ENCODE results near the gene MIA2.
"Not testable (repeated sequence)": the region's sequence is repeated elsewhere in the genome, so short reads cannot be mapped to it uniquely, and the experiment has no call there.

MIA2 gene

GRCh38 chr14:39267608-39268005 is 33.9 kb downstream of the MIA2 start:
- no peak for DNase-seq (ENCODE audit: low read depth)

- no peak for DNase-seq (ENCODE audit: low read depth)
Measured at GRCh38 chr14:39268393-39268792, 34.7 kb downstream of the MIA2 start.

GRCh38 chr14:39272918-39273317 is 39.2 kb downstream of the MIA2 start:
- DNase-seq (ENCODE audit: low read depth) = no peak

GRCh38 chr14:39275395-39275794 is 41.7 kb downstream of the MIA2 start:
- no peak for DNase-seq (ENCODE audit: low read depth)

GRCh38 chr14:39276005-39276404 is 42.3 kb downstream of the MIA2 start:
- DNase-seq (ENCODE audit: low read depth) = no peak

- no peak for DNase-seq (ENCODE audit: low read depth)
Measured at GRCh38 chr14:39276579-39277114, 42.9 kb downstream of the MIA2 start.

GRCh38 chr14:39279515-39279914 is 45.8 kb downstream of the MIA2 start:
- DNase-seq (ENCODE audit: low read depth) = no peak

- DNase-seq (ENCODE audit: low read depth) = not testable (repeated sequence)
Measured at GRCh38 chr14:39280678-39281077, 47.0 kb downstream of the MIA2 start.

GRCh38 chr14:39289523-39289922 is 55.8 kb downstream of the MIA2 start:
- DNase-seq (ENCODE audit: low read depth) = no peak

- no peak for DNase-seq (ENCODE audit: low read depth)
Measured at GRCh38 chr14:39291701-39292100, 58.0 kb downstream of the MIA2 start.

- no peak for DNase-seq (ENCODE audit: low read depth)
Measured at GRCh38 chr14:39293629-39294028, 59.9 kb downstream of the MIA2 start.

- DNase-seq (ENCODE audit: low read depth) = not testable (repeated sequence)
Measured at GRCh38 chr14:39300389-39300788, 66.7 kb downstream of the MIA2 start.

GRCh38 chr14:39302124-39302810 is 68.6 kb downstream of the MIA2 start:
- DNase-seq (ENCODE audit: low read depth) = no peak

- DNase-seq (ENCODE audit: low read depth) = no peak
Measured at GRCh38 chr14:39303115-39303514, 69.4 kb downstream of the MIA2 start.

- no peak for DNase-seq (ENCODE audit: low read depth)
Measured at GRCh38 chr14:39307815-39308214, 74.1 kb downstream of the MIA2 start.

GRCh38 chr14:39310051-39310450 is 76.3 kb downstream of the MIA2 start:
- DNase-seq (ENCODE audit: low read depth) = no peak

- no peak for DNase-seq (ENCODE audit: low read depth)
Measured at GRCh38 chr14:39315859-39316444, 82.2 kb downstream of the MIA2 start.

GRCh38 chr14:39316830-39317553 is 83.3 kb downstream of the MIA2 start:
- no peak for DNase-seq (ENCODE audit: low read depth)

- no peak for DNase-seq (ENCODE audit: low read depth)
Measured at GRCh38 chr14:39318574-39318973, 84.9 kb downstream of the MIA2 start.

GRCh38 chr14:39319381-39319780 is 85.7 kb downstream of the MIA2 start:
- no peak for DNase-seq (ENCODE audit: low read depth)

GRCh38 chr14:39320318-39320717 is 86.6 kb downstream of the MIA2 start:
- DNase-seq (ENCODE audit: low read depth) = no peak

- DNase-seq (ENCODE audit: low read depth) = no peak
Measured at GRCh38 chr14:39322807-39323206, 89.1 kb downstream of the MIA2 start.

GRCh38 chr14:39324097-39324496 is 90.4 kb downstream of the MIA2 start:
- no peak for DNase-seq (ENCODE audit: low read depth)
